IPS DF 19.7 (cell line): ENCODE results near the gene PRR30.
"Not testable (repeated sequence)": the region's sequence is repeated elsewhere in the genome, so short reads cannot be mapped to it uniquely, and the experiment has no call there.

Experiments
- DNase-seq: peaks from one replicate; pipeline ENCODE4 v3.0.0-alpha.2; 2013; ENCODE audit warnings: low read depth, low spot score

The PRR30 gene

GRCh38 chr2:27128668-27129571, 10.3 kb downstream of the PRR30 start:
- no peak for DNase-seq

- DNase-seq, result no peak
Observed at GRCh38 chr2:27127883-27128667, 11.1 kb downstream of the PRR30 start.

GRCh38 chr2:27126252-27126710, 12.9 kb downstream of the PRR30 start:
- DNase-seq, result no peak

GRCh38 chr2:27125104-27125503, 14.1 kb downstream of the PRR30 start:
- no peak for DNase-seq

GRCh38 chr2:27123302-27124150, 15.7 kb downstream of the PRR30 start, which contains the start of gene ABHD1:
ABHD1 (plus strand) TSS chr2:27123815; CDS start chr2:27123949, 134 bp downstream.
- no peak for DNase-seq

GRCh38 chr2:27122791-27123190, 16.4 kb downstream of the PRR30 start:
- DNase-seq, result no peak

- DNase-seq, result no peak
Observed at GRCh38 chr2:27121906-27122305, 17.3 kb downstream of the PRR30 start.

- not testable (repeated sequence) for DNase-seq
Observed at GRCh38 chr2:27119330-27119670, 19.9 kb downstream of the PRR30 start.

DNA sequence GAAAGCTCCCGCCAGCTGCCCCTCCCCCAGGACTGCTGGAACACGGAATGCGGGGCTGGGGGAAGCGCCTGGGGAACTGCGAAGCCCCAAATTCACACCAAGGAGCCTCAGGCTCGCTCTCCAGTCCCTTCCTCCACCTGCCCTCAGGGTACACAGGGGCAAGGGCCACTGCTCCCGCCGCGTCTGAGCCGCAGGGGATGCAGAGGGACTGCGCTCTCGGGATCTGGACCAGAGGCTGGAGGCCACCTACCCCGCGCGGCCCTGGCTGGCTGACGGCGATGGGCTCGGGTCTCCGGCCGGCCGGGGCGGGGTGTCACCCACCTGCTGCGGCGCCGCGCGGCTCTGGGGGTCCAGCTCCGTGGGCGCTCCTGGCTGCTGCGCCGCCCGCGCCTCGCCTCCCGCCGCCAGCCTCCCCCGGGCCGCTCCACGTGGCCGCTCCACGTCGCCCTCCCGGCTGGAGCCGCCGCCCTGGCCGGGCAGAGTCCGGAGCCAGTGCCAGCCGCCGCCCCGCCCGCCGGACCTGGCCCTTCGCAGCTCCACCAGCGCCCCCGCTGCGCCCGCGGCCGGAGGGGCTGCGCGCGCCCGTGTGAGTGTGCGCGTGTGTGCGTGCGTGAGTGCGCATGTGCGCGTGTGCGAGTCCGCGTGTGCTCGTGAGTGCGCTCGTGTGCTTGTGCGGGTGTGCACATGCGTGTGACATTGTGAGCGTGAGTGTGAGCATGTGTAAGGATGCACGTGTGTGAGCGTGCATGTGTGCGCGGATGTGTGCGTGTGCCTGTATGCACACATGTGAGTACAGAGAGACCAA, 20.5 kb downstream of the PRR30 start, which contains the start of gene CGREF1:
TSS of gene CGREF1 (minus strand) at position 604 of the 805 bp plus-strand sequence. CDS start 14,762 bp downstream, outside the sequence.
- DNase-seq, result no peak

DNA sequence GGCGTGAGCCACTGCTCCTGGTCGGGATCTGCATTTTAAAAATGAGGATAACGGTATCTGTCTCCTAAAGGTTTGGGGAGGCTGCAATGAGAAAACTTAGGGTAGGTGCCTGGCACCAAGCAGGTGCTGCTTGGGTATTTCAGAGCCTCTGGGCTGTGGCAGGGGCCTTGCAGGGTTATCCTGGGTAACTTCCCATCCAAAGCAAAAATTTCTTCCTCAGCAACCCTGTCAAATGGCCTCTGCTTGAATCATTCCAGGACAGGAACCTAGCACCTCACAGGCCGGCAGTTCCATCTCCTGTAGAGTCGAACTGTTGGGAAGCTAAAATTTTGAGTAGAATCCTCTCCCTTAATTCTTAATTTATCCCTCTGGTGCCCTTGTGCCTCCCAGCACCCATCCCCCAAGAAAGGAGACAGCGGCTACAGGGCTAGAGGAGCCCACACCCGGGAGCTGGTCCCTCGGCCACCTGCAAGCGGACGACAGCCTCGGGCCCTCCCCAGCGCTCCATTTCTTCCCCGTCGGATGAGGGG, 21.1 kb downstream of the PRR30 start:
- no peak for DNase-seq

DNA sequence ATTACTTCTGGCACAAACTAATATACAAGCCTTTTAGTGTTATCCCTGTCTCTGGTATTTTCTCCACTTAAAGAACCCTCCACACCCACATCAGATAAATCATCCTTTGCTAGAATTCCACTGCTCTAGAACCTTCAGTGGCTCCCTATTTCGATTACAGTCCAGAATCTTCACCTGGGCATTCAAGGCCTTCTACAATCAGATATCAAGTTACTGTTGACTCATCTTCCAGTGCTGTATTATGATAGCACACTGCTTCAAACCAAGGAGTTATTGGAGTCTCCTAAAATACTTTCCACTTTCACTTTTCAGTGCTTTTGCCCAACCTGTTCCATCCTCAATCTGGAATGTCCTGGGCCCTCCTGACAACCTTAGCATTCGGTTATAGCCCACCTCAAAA, 23.7 kb downstream of the PRR30 start:
- DNase-seq, result no peak

- not testable (repeated sequence) for DNase-seq
Observed at GRCh38 chr2:27111392-27112078, 27.7 kb downstream of the PRR30 start.

- not testable (repeated sequence) for DNase-seq
Observed at GRCh38 chr2:27110603-27111352, 28.4 kb downstream of the PRR30 start.

DNA sequence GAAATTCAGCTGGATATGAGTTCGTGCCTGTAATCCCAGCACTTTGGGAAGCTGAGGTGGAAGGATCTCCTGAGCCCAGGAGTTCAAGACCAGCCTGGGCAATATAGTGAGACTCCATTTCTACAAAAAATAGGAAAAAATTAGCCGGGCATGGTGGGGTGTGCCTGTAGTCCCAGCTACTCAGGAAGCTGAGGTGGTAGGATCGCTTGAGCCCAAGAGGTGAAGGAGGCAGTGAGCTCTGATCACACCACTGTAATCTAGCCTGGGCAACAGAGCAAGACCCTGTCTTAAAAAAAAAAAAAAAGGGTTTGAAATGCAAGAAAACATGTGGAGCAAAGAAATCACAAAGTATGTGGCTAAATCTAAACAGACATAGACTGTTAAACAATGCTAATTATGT, 30.1 kb downstream of the PRR30 start:
- no peak for DNase-seq

GRCh38 chr2:27108221-27108620, 31.0 kb downstream of the PRR30 start:
- no peak for DNase-seq

GRCh38 chr2:27105981-27106380, 33.2 kb downstream of the PRR30 start:
- DNase-seq, result no peak

- DNase-seq, result no peak
Observed at GRCh38 chr2:27102329-27102728, 36.9 kb downstream of the PRR30 start.

DNA sequence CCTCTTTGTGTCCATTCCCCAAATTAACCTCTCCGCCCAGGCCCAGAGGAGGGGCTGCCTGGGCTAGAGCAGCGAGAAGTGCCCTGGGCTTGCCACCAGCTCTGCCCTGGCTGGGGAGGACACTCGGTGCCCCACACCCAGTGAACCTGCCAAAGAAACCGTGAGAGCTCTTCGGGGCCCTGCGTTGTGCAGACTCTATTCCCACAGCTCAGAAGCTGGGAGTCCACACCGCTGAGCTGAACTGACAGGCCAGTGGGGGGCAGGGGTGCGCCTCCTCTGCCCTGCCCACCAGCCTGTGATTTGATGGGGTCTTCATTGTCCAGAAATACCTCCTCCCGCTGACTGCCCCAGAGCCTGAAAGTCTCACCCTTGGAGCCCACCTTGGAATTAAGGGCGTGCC, 39.2 kb downstream of the PRR30 start:
- DNase-seq, result no peak

DNA sequence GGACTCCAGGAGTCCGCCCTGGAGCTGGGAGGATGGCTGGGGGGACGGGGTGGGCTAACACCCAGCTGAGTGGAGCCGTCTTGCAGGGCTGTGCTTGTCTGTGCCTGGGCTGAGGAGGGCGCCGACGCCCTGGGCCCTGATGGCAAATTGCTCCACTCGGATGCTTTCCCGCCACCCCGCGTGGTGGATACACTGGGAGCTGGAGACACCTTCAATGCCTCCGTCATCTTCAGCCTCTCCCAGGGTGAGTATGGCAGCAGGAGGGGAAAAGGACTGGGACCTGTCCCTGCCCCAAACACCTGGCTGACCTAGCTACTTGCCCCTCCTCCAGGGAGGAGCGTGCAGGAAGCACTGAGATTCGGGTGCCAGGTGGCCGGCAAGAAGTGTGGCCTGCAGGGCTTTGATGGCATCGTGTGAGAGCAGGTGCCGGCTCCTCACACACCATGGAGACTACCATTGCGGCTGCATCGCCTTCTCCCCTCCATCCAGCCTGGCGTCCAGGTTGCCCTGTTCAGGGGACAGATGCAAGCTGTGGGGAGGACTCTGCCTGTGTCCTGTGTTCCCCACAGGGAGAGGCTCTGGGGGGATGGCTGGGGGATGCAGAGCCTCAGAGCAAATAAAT, 39.8 kb downstream of the PRR30 start:
- DNase-seq, result no peak
